Measurements from ENCODE around the gene EBI3. TPM values are rescaled to one million over a fixed set of nuclear protein-coding genes. Genes with fewer than 3 reads are reported as not detected.
A peak's percentile ranks its signal among the peaks of the same experiment; 100 is the strongest.

EBI3 gene
- total and polyA plus RNA-seq, 2 of the 13 experiments (the other 11 are each of a cell fraction or from before 2014, with no cell fraction given) = 3.4 TPM; not detected in 1

DNA sequence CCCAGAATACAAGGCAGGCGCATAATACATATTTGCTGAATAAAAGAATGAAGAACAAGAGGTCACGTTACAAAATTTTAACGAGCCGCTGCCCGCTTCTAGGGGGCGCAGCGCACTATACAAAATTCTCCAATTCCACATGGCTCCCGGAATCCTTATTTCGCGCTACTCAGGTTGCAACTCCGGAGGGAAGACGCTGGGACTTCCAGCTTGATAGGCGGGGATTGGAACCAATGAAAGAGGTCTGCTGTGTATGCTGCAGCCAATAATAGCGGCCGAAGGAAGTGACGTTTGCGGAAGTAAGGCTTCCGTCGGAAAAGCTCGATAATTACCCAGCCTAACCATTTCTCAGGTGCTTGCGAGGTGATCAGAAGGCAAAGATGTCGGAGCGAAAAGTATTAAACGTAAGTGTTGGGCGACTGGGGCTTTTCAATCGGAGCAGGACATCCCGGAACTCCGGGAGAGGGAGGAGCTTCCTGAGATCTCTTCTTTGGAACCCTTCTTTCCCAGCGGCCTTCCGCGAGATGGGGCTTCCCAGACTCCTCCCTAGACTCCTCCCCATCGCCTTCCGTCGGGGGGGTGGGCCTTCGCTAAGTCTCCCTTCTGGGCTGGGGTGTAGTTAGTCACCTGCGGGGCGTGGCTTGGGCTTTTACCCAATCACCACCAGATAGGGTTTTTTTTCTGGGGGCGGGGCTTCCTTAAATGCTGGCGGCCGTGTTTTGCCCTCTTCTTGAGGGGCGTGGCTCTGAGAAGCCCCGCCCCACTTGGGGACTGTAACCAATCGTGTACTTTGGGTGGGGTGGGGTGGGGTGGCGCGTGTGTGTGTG lies 17.7 kb downstream of the EBI3 start, which contains the start of gene YJU2 (continued):
- TF ChIP-seq ZNF230 (CRISPR knock-in tag; IDR thresholded peaks at IDR 0.05) (no peak), KDM5A (IDR thresholded peaks at IDR 0.05; ENCODE audit: borderline replicate concordance, low read length) (peak; percentile 100), E2F5 (CRISPR knock-in tag; conservative IDR thresholded peaks at IDR 0.05) (no peak), ZNF33B (CRISPR knock-in tag; IDR thresholded peaks at IDR 0.05) (no peak), AKAP8 (CRISPR knock-in tag; IDR thresholded peaks at IDR 0.05) (no peak), ZNF629 (CRISPR knock-in tag; conservative IDR thresholded peaks at IDR 0.05) (no peak), ZNF572 (CRISPR knock-in tag; IDR thresholded peaks at IDR 0.05) (no peak), ZNF331 (CRISPR knock-in tag; IDR thresholded peaks at IDR 0.05) (peak; percentile 59; the same call in 1 of the 2 replicates), ZSCAN22 (CRISPR knock-in tag; IDR thresholded peaks at IDR 0.05) (no peak), AHDC1 (CRISPR knock-in tag; IDR thresholded peaks at IDR 0.05; ENCODE audit: borderline replicate concordance) (no peak), ZBTB1 (CRISPR knock-in tag; IDR thresholded peaks at IDR 0.05; ENCODE audit: borderline replicate concordance) (no peak), ZIK1 (CRISPR knock-in tag; IDR thresholded peaks at IDR 0.05; ENCODE audit: borderline replicate concordance, low read depth) (no peak), PCBP2 (optimal IDR thresholded peaks at IDR 0.05; ENCODE audit: low read depth, low read length, poor library complexity, severe bottlenecking) (no peak), HMG20B (CRISPR knock-in tag; conservative IDR thresholded peaks at IDR 0.05) (no peak; the same call in 1 of the 2 replicates), ZFAT (CRISPR knock-in tag; conservative IDR thresholded peaks at IDR 0.05) (no peak), NCOA1 (CRISPR knock-in tag; IDR thresholded peaks at IDR 0.05) (no peak)
- TF ChIP-seq, protein P1, sequence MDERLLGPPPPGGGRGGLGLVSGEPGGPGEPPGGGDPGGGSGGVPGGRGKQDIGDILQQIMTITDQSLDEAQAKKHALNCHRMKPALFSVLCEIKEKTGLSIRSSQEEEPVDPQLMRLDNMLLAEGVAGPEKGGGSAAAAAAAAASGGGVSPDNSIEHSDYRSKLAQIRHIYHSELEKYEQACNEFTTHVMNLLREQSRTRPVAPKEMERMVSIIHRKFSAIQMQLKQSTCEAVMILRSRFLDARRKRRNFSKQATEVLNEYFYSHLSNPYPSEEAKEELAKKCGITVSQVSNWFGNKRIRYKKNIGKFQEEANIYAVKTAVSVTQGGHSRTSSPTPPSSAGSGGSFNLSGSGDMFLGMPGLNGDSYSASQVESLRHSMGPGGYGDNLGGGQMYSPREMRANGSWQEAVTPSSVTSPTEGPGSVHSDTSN (CRISPR knock-in tag; IDR thresholded peaks at IDR 0.05) = peak; percentile 100
- TF ChIP-seq, protein P2, sequence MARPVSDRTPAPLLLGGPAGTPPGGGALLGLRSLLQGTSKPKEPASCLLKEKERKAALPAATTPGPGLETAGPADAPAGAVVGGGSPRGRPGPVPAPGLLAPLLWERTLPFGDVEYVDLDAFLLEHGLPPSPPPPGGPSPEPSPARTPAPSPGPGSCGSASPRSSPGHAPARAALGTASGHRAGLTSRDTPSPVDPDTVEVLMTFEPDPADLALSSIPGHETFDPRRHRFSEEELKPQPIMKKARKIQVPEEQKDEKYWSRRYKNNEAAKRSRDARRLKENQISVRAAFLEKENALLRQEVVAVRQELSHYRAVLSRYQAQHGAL (CRISPR knock-in tag; IDR thresholded peaks at IDR 0.05; ENCODE audit: not compliant biosample characterization) = no peak
- TF ChIP-seq, protein P3, sequence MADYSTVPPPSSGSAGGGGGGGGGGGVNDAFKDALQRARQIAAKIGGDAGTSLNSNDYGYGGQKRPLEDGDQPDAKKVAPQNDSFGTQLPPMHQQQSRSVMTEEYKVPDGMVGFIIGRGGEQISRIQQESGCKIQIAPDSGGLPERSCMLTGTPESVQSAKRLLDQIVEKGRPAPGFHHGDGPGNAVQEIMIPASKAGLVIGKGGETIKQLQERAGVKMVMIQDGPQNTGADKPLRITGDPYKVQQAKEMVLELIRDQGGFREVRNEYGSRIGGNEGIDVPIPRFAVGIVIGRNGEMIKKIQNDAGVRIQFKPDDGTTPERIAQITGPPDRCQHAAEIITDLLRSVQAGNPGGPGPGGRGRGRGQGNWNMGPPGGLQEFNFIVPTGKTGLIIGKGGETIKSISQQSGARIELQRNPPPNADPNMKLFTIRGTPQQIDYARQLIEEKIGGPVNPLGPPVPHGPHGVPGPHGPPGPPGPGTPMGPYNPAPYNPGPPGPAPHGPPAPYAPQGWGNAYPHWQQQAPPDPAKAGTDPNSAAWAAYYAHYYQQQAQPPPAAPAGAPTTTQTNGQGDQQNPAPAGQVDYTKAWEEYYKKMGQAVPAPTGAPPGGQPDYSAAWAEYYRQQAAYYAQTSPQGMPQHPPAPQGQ (CRISPR knock-in tag; IDR thresholded peaks at IDR 0.05; ENCODE audit: borderline replicate concordance) = no peak
